Mucosa of gallbladder (tissue), 1 donor: ENCODE results near the gene NECTIN2. TPM values are rescaled to one million over a fixed set of nuclear protein-coding genes. Genes with fewer than 3 reads are reported as not detected.
A peak's percentile ranks its signal among the peaks of the same experiment; 100 is the strongest.
"Not testable (repeated sequence)": the region's sequence is repeated elsewhere in the genome, so short reads cannot be mapped to it uniquely, and the experiment has no call there.

Source experiments
- DNase-seq: peaks from one replicate; pipeline ENCODE4 v3.0.0-alpha.2; 2020; ENCODE audit warnings: low spot score
- total RNA-seq: library from RNA; stranded (reverse); gene quantifications from one replicate; pipeline ENCODE4 v1.2.1, GENCODE V29; 2021
- donor health status: DM: no; HTN: no; CAD: no.

Gene NECTIN2
- total RNA-seq, 1 donor from 2014 or later, result 331 TPM

- DNase-seq, result no peak
Measured at GRCh38 chr19:44908074-44908835, 62.2 kb downstream of the NECTIN2 start.

GRCh38 chr19:44908836-44909261 lies 62.8 kb downstream of the NECTIN2 start:
- no peak for DNase-seq

GRCh38 chr19:44909775-44910174 lies 63.7 kb downstream of the NECTIN2 start:
- DNase-seq, result no peak

- not testable (repeated sequence) for DNase-seq
Measured at GRCh38 chr19:44911896-44912295, 65.8 kb downstream of the NECTIN2 start.

GRCh38 chr19:44912854-44913253 lies 66.8 kb downstream of the NECTIN2 start:
- DNase-seq, result peak; percentile 46

GRCh38 chr19:44913512-44914432 lies 67.7 kb downstream of the NECTIN2 start:
- DNase-seq, result not testable (repeated sequence)

GRCh38 chr19:44914433-44915206 lies 68.5 kb downstream of the NECTIN2 start, which contains the start of gene APOC1:
Gene APOC1, plus strand, starts transcription at chr19:44914608. Its CDS starts 284 bp downstream, at chr19:44914892.
- peak; percentile 84 for DNase-seq

GRCh38 chr19:44924243-44924725 lies 78.2 kb downstream of the NECTIN2 start:
- no peak for DNase-seq

- peak; percentile 74 for DNase-seq
Measured at GRCh38 chr19:44925114-44925891, 79.2 kb downstream of the NECTIN2 start.

GRCh38 chr19:44926245-44927077 lies 80.4 kb downstream of the NECTIN2 start:
- not testable (repeated sequence) for DNase-seq

- no peak for DNase-seq
Measured at GRCh38 chr19:44927746-44928145, 81.6 kb downstream of the NECTIN2 start.

GRCh38 chr19:44930088-44930487 lies 84.0 kb downstream of the NECTIN2 start:
- DNase-seq, result no peak

GRCh38 chr19:44931541-44931940 lies 85.4 kb downstream of the NECTIN2 start:
- DNase-seq, result no peak

Other genes with a start within 250 kb of the NECTIN2 start
- gene IGSF23, start 232.7 kb upstream of the NECTIN2 start, total RNA-seq, result not detected
- 42.8 TPM for gene PVR, start 202.4 kb upstream of the NECTIN2 start, total RNA-seq
- gene CEACAM19, start 174.8 kb upstream of the NECTIN2 start, total RNA-seq, result 10.9 TPM
- gene CEACAM16, start 147.1 kb upstream of the NECTIN2 start, total RNA-seq, result 0.12 TPM
- 44.3 TPM for gene BCL3, start 97.6 kb upstream of the NECTIN2 start, total RNA-seq
- gene CBLC, start 68.4 kb upstream of the NECTIN2 start, total RNA-seq, result 47.4 TPM
- 75.9 TPM for gene BCAM, start 37.2 kb upstream of the NECTIN2 start, total RNA-seq
- 35.0 TPM for gene TOMM40, start 45.0 kb downstream of the NECTIN2 start, total RNA-seq
- gene APOE, start 59.5 kb downstream of the NECTIN2 start, total RNA-seq, result 435 TPM
- gene APOC1, start 68.3 kb downstream of the NECTIN2 start, total RNA-seq, result 103 TPM
- not detected for gene APOC4, start 95.9 kb downstream of the NECTIN2 start, total RNA-seq
- gene APOC2, start 99.8 kb downstream of the NECTIN2 start, total RNA-seq, result 24.8 TPM
- gene CLPTM1, start 109.1 kb downstream of the NECTIN2 start, total RNA-seq, result 149 TPM
- 12.2 TPM for gene RELB, start 155.2 kb downstream of the NECTIN2 start, total RNA-seq
- 101 TPM for gene CLASRP, start 192.7 kb downstream of the NECTIN2 start, total RNA-seq
- 2.3 TPM for gene ZNF296, start 230.2 kb downstream of the NECTIN2 start, total RNA-seq
- gene GEMIN7, start 233.0 kb downstream of the NECTIN2 start, total RNA-seq, result 25.2 TPM
- 83.4 TPM for gene PPP1R37, start 246.9 kb downstream of the NECTIN2 start, total RNA-seq